Astrocyte (in vitro differentiated cells and primary cell): ENCODE measurements around the gene CSNK1E. TPM values are rescaled to one million over a fixed set of nuclear protein-coding genes. Genes with fewer than 3 reads are reported as not detected.

Source experiments
- DNase-seq: peaks from one replicate; pipeline ENCODE4 v3.0.0-alpha.2; 2010; ENCODE audit warnings: low read depth
- FAIRE-seq: peaks from 2 replicates; lab custom pipeline; 2011; peaks lifted over from hg19 to GRCh38; lab: Jason Lieb, UNC
- H2AFZ ChIP-seq: 2 replicates; pipeline ENCODE4 v1.6.0; 2012; ENCODE audit warnings: low read depth, low read length, inconsistent platforms
- H3K27ac ChIP-seq: 2 replicates; pipeline ENCODE4 v1.5.1; 2011; ENCODE audit warnings: low read depth, low read length, inconsistent platforms
- H3K27me3 ChIP-seq: 2 replicates; pipeline ENCODE4 v1.6.0; 2011; ENCODE audit warnings: low read length, inconsistent platforms; ENCODE audit not compliant: insufficient read depth
- H3K36me3 ChIP-seq: 2 replicates; pipeline ENCODE4 v1.5.1; 2011; ENCODE audit warnings: low read length, inconsistent platforms; ENCODE audit not compliant: insufficient read depth
- H3K4me1 ChIP-seq: 2 replicates; pipeline ENCODE4 v1.5.1; 2011; ENCODE audit warnings: low read length, inconsistent platforms; ENCODE audit not compliant: insufficient read depth
- H3K4me2 ChIP-seq: 2 replicates; pipeline ENCODE4 v1.6.0; 2012; ENCODE audit warnings: low read length, inconsistent platforms
- H3K4me3 ChIP-seq: 2 replicates; pipeline ENCODE4 v1.5.1; 2011; ENCODE audit warnings: low read depth, mild to moderate bottlenecking, low read length, inconsistent platforms; ENCODE audit not compliant: insufficient read depth
- H3K79me2 ChIP-seq: 2 replicates; pipeline ENCODE4 v1.6.0; 2012; ENCODE audit warnings: mild to moderate bottlenecking, low read length, inconsistent platforms; ENCODE audit not compliant: insufficient read depth
- H3K9ac ChIP-seq: 2 replicates; pipeline ENCODE4 v1.6.0; 2012; ENCODE audit warnings: mild to moderate bottlenecking, low read length, inconsistent platforms
- H3K9me3 ChIP-seq: 2 replicates; pipeline ENCODE4 v1.5.1; 2012; ENCODE audit warnings: low read depth, mild to moderate bottlenecking, low read length, inconsistent platforms; ENCODE audit not compliant: insufficient read depth
- H4K20me1 ChIP-seq: 2 replicates; pipeline ENCODE4 v1.6.0; 2012; ENCODE audit warnings: low read length, inconsistent platforms; ENCODE audit not compliant: insufficient read depth
- H3K27ac Mint-ChIP-seq: one replicate; pipeline ENCODE4 v1.8.0; 2021; ENCODE audit warnings: mild to moderate bottlenecking, mixed read lengths; ENCODE audit not compliant: unreplicated experiment
- H3K27me3 Mint-ChIP-seq: one replicate; pipeline ENCODE4 v1.8.0; 2021; ENCODE audit warnings: low read depth, mixed read lengths; ENCODE audit not compliant: unreplicated experiment
- H3K36me3 Mint-ChIP-seq: one replicate; pipeline ENCODE4 v1.8.0; 2021; ENCODE audit warnings: low read depth, mixed read lengths; ENCODE audit not compliant: unreplicated experiment
- H3K4me1 Mint-ChIP-seq: one replicate; pipeline ENCODE4 v1.8.0; 2021; ENCODE audit warnings: low read depth, mixed read lengths; ENCODE audit not compliant: unreplicated experiment
- H3K4me3 Mint-ChIP-seq: one replicate; pipeline ENCODE4 v1.8.0; 2021; ENCODE audit warnings: mild to moderate bottlenecking, moderate library complexity, mixed read lengths; ENCODE audit not compliant: unreplicated experiment
- H3K9me3 Mint-ChIP-seq: one replicate; pipeline ENCODE4 v1.8.0; 2021; ENCODE audit warnings: mild to moderate bottlenecking, mixed read lengths; ENCODE audit not compliant: unreplicated experiment
- EZH2 ChIP-seq: IDR thresholded peaks from 2 replicates; pipeline ENCODE4 v1.6.1; 2012; ENCODE audit warnings: mild to moderate bottlenecking, low read length, inconsistent platforms; ENCODE audit not compliant: insufficient read depth
- total RNA-seq: library from RNA; stranded (reverse); gene quantifications from 2 replicates; pipeline ENCODE4 v1.2.1, GENCODE V29; 2021
- TF ChIP-seq, protein P1 (sequence below): IDR thresholded peaks from 2 replicates; pipeline ENCODE4 v1.5.1; 2011; ENCODE audit warnings: low read depth, mild to moderate bottlenecking, inconsistent platforms, low read length, moderate library complexity; ENCODE audit not compliant: insufficient read depth

CSNK1E gene
- total RNA-seq, 1 donor from 2014 or later, result 171 TPM

DNA sequence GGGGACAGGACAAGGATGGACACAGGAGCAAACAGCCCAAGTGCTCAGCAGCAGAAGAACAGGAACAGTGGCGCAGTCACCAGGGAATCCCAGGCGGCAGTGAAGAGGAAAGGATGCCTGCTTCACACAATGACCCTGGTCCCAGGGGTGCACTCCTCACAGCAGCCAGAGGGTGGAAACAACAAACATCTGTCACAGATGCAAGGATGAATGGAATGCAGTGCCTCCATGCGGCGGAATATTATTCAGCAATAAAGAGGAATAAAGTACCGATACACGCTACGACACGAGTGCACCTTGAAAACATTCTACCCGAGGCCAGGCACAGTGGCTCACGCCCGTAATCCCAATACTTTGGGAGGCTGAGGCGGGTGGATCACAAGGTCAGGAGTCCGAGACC, 12.7 kb downstream of the CSNK1E start:
- Histone ChIP-seq H3K9me3 (no peaks in the 10 kb centered on the region), H3K4me3 (no peak overlapping the region), H3K36me3 (peaks cover 48% of the 10 kb centered on the region), H3K27ac (no peak overlapping the region), H3K79me2 (peaks cover 99% of the 10 kb centered on the region), H3K27me3 (no peaks in the 10 kb centered on the region), H4K20me1 (peaks cover 100% of the 10 kb centered on the region), H3K4me2 (no peak overlapping the region), H3K4me1 (peaks cover 23% of the 10 kb centered on the region), H2AFZ (no peak overlapping the region), H3K9ac (no peak overlapping the region)
- FAIRE-seq, result no peak
- Mint-ChIP-seq H3K4me1 (peaks cover 31% of the 10 kb centered on the region), H3K27ac (no peak overlapping the region), H3K27me3 (no peaks in the 10 kb centered on the region), H3K9me3 (no peaks in the 10 kb centered on the region), H3K4me3 (no peak overlapping the region), H3K36me3 (peaks cover 21% of the 10 kb centered on the region)
- TF ChIP-seq, protein P1, sequence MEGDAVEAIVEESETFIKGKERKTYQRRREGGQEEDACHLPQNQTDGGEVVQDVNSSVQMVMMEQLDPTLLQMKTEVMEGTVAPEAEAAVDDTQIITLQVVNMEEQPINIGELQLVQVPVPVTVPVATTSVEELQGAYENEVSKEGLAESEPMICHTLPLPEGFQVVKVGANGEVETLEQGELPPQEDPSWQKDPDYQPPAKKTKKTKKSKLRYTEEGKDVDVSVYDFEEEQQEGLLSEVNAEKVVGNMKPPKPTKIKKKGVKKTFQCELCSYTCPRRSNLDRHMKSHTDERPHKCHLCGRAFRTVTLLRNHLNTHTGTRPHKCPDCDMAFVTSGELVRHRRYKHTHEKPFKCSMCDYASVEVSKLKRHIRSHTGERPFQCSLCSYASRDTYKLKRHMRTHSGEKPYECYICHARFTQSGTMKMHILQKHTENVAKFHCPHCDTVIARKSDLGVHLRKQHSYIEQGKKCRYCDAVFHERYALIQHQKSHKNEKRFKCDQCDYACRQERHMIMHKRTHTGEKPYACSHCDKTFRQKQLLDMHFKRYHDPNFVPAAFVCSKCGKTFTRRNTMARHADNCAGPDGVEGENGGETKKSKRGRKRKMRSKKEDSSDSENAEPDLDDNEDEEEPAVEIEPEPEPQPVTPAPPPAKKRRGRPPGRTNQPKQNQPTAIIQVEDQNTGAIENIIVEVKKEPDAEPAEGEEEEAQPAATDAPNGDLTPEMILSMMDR, result no peak
- DNase-seq, result no peak

DNA sequence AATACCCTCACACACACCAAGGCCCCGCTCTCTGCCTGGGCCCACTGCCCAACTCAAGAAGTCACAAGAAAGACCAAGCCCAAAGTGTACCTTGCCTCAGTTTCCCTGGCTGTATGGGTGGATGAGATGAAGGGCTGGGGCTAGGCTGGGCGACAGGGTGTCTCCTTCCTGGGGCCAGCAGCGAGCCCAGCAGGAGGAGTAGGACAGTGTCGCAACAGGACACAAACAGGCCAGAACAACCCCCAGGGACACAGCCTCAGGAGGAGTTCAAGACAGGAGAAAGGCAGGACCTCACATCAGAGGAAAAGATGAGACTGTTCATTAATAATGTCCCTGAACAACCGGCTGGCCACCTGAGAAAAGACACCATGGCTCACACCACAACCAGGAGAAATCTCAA, 13.3 kb downstream of the CSNK1E start:
- peaks cover 29% of the 10 kb centered on the region for H3K4me1 ChIP-seq
- H3K36me3 ChIP-seq, result peaks cover 53% of the 10 kb centered on the region
- H4K20me1 ChIP-seq, result peaks cover 100% of the 10 kb centered on the region

DNA sequence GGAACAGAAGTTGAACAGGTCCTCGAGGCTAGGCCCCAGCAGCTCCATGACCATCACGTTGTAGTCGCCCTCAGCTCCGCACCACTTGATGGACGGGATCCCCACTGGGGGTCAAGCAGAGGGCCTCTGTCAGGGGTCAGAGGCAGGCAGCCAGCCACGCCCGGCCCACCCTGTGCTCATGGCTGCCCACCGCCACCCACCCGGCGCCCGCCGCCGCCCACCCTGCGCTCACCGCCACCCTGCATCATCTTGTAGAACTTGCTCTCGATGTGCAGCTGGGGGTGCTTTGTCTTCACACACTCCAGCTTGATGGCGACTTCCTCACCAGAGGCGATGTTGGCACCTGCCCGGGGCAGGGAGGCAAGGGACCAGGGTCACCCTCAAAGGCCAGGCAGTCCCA, 14.3 kb downstream of the CSNK1E start:
- H3K4me3 Mint-ChIP-seq, result no peak overlapping the region
- H3K9ac ChIP-seq, result no peak overlapping the region
- H3K9me3 ChIP-seq, result no peaks in the 10 kb centered on the region
- DNase-seq (no peak), FAIRE-seq (no peak)
- H4K20me1 ChIP-seq, result peaks cover 97% of the 10 kb centered on the region
- H3K4me2 ChIP-seq, result no peak overlapping the region
- no peak overlapping the region for H2AFZ ChIP-seq
- H3K27me3 ChIP-seq, result no peaks in the 10 kb centered on the region
- H3K4me3 ChIP-seq, result no peak overlapping the region
- peaks cover 23% of the 10 kb centered on the region for H3K4me1 Mint-ChIP-seq
- peaks cover 96% of the 10 kb centered on the region for H3K79me2 ChIP-seq
- no peak overlapping the region for H3K27ac Mint-ChIP-seq
- H3K27me3 Mint-ChIP-seq, result no peaks in the 10 kb centered on the region
- peaks cover 35% of the 10 kb centered on the region for H3K4me1 ChIP-seq
- H3K27ac ChIP-seq, result no peak overlapping the region
- TF ChIP-seq, protein P1, result no peak
- no peak for TF ChIP-seq EZH2
- no peaks in the 10 kb centered on the region for H3K9me3 Mint-ChIP-seq
- H3K36me3 ChIP-seq, result peaks cover 46% of the 10 kb centered on the region
- H3K36me3 Mint-ChIP-seq, result peaks cover 23% of the 10 kb centered on the region

More for the DNA sequence above, 13.3 kb downstream of the CSNK1E start:
- Mint-ChIP-seq H3K9me3 (no peaks in the 10 kb centered on the region), H3K36me3 (peaks cover 21% of the 10 kb centered on the region), H3K27me3 (no peaks in the 10 kb centered on the region), H3K4me3 (peak overlapping the region; percentile 50), H3K27ac (peak overlapping the region; percentile 34), H3K4me1 (peaks cover 26% of the 10 kb centered on the region)
- TF ChIP-seq, protein P1, result no peak
- no peak for TF ChIP-seq EZH2
- H3K9me3 ChIP-seq, result no peaks in the 10 kb centered on the region
- DNase-seq, result no peak
- H2AFZ ChIP-seq, result no peak overlapping the region
- no peak overlapping the region for H3K4me2 ChIP-seq
- no peak for FAIRE-seq
- H3K9ac ChIP-seq, result no peak overlapping the region
- H3K27me3 ChIP-seq, result no peaks in the 10 kb centered on the region
- H3K79me2 ChIP-seq, result peaks cover 98% of the 10 kb centered on the region
- H3K4me3 ChIP-seq, result no peak overlapping the region
- no peak overlapping the region for H3K27ac ChIP-seq
